Chondrocyte (in vitro differentiated cells): Measurements from ENCODE around the gene COPA. TPM values are rescaled to one million over a fixed set of nuclear protein-coding genes. Genes with fewer than 3 reads are reported as not detected.

Source experiments
- DNase-seq: peaks from one replicate; pipeline ENCODE4 v3.0.0; 2021; ENCODE audit warnings: mixed read lengths, low spot score
- H3K27ac Mint-ChIP-seq: one replicate; pipeline ENCODE4 v1.8.0; 2021; ENCODE audit warnings: mild to moderate bottlenecking, moderate library complexity, mixed read lengths; ENCODE audit not compliant: unreplicated experiment
- H3K27me3 Mint-ChIP-seq: 2 replicates; pipeline ENCODE4 v1.8.0; 2021; ENCODE audit warnings: low read depth, mixed read lengths
- H3K36me3 Mint-ChIP-seq: 2 replicates; pipeline ENCODE4 v1.8.0; 2021; ENCODE audit warnings: low read depth, mixed read lengths
- H3K4me1 Mint-ChIP-seq: 2 replicates; pipeline ENCODE4 v1.8.0; 2021; ENCODE audit warnings: low read depth, mild to moderate bottlenecking, mixed read lengths
- H3K4me3 Mint-ChIP-seq: one replicate; pipeline ENCODE4 v1.8.0; 2021; ENCODE audit warnings: mild to moderate bottlenecking, moderate library complexity, mixed read lengths; ENCODE audit not compliant: unreplicated experiment
- H3K9me3 Mint-ChIP-seq: 2 replicates; pipeline ENCODE4 v1.8.0; 2021; ENCODE audit warnings: low read depth, mixed read lengths
- CTCF ChIP-seq: fragments of 200-600 bp; sonication (generic); IDR thresholded peaks from 2 replicates; pipeline ENCODE4 v1.5.0; 2021; ENCODE audit warnings: antibody characterized with exemption, mild to moderate bottlenecking, moderate library complexity
- total RNA-seq: library from RNA; stranded (reverse); gene quantifications from 3 replicates; pipeline ENCODE4 v1.2.1, GENCODE V29; 2021

The COPA gene
- total RNA-seq, 1 donor from 2014 or later: 239 TPM

GRCh38 chr1:160309571-160309970 is 33.5 kb downstream of the COPA start:
- no peak for DNase-seq
- Mint-ChIP-seq H3K4me1 (peaks cover 8% of the 10 kb centered on the region), H3K27me3 (no peaks in the 10 kb centered on the region), H3K36me3 (peaks cover 61% of the 10 kb centered on the region), H3K27ac (peak overlapping the region; percentile 83), H3K4me3 (no peak overlapping the region), H3K9me3 (no peaks in the 10 kb centered on the region)
- TF ChIP-seq CTCF: no peak

GRCh38 chr1:160309185-160309557 is 33.9 kb downstream of the COPA start:
- H3K36me3 Mint-ChIP-seq: peaks cover 60% of the 10 kb centered on the region
- no peak overlapping the region for H3K4me3 Mint-ChIP-seq
- DNase-seq: no peak

GRCh38 chr1:160308451-160309184 is 34.4 kb downstream of the COPA start:
- peak overlapping the region; percentile 72 for H3K27ac Mint-ChIP-seq
- no peak for TF ChIP-seq CTCF
- H3K4me1 Mint-ChIP-seq: peaks cover 8% of the 10 kb centered on the region
- H3K27me3 Mint-ChIP-seq: no peaks in the 10 kb centered on the region
- H3K9me3 Mint-ChIP-seq: no peaks in the 10 kb centered on the region
- H3K36me3 Mint-ChIP-seq: peaks cover 58% of the 10 kb centered on the region
- no peak for DNase-seq
- no peak overlapping the region for H3K4me3 Mint-ChIP-seq

More at GRCh38 chr1:160309185-160309557, 33.9 kb downstream of the COPA start:
- Mint-ChIP-seq H3K4me1 (peaks cover 8% of the 10 kb centered on the region), H3K27ac (peak overlapping the region; percentile 83), H3K9me3 (no peaks in the 10 kb centered on the region), H3K27me3 (no peaks in the 10 kb centered on the region)
- no peak for TF ChIP-seq CTCF

GRCh38 chr1:160307118-160307791 is 35.8 kb downstream of the COPA start:
- DNase-seq: no peak
- Mint-ChIP-seq H3K27me3 (no peaks in the 10 kb centered on the region), H3K36me3 (peaks cover 53% of the 10 kb centered on the region), H3K9me3 (no peaks in the 10 kb centered on the region), H3K4me1 (peaks cover 8% of the 10 kb centered on the region), H3K27ac (peak overlapping the region; percentile 36), H3K4me3 (no peak overlapping the region)
- no peak for TF ChIP-seq CTCF

- Mint-ChIP-seq H3K27me3 (no peaks in the 10 kb centered on the region), H3K27ac (peak overlapping the region; percentile 12), H3K36me3 (peaks cover 49% of the 10 kb centered on the region), H3K4me3 (no peak overlapping the region), H3K4me1 (no peaks in the 10 kb centered on the region), H3K9me3 (no peaks in the 10 kb centered on the region)
- no peak for TF ChIP-seq CTCF
- no peak for DNase-seq
Observed at GRCh38 chr1:160300173-160300572, 42.9 kb downstream of the COPA start.
